ENCODE measurements around the gene ZNF410.

DNA sequence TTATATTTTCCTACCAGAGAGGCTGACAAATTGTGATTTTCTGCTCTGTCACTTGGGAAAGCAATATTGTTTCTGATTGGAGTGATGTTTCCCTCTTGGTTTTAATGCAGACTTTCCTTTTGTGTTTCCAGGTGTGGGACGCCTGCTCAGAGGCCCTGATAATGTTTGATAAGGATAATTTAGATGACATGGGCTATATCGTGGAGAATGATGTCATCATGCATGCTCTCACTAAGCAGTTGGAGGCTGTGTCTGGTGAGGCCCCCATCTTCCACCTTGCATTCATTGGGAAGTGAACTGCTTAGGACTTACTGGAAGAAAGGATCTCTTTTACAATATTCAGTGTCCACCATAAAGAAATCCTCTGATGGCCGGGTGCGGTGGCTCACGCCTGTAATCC, 69.0 kb downstream of the ZNF410 start:
- TF ChIP-seq PHF20 (CRISPR knock-in tag; IDR thresholded peaks at IDR 0.05) (no peak), BRD4 (CRISPR knock-in tag; IDR thresholded peaks at IDR 0.05) (no peak), IKZF1 (IDR thresholded peaks at IDR 0.05) (no peak)
- TF ChIP-seq, protein P1, sequence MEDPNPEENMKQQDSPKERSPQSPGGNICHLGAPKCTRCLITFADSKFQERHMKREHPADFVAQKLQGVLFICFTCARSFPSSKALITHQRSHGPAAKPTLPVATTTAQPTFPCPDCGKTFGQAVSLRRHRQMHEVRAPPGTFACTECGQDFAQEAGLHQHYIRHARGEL (CRISPR knock-in tag; IDR thresholded peaks at IDR 0.05): no peak
- TF ChIP-seq, protein P2, sequence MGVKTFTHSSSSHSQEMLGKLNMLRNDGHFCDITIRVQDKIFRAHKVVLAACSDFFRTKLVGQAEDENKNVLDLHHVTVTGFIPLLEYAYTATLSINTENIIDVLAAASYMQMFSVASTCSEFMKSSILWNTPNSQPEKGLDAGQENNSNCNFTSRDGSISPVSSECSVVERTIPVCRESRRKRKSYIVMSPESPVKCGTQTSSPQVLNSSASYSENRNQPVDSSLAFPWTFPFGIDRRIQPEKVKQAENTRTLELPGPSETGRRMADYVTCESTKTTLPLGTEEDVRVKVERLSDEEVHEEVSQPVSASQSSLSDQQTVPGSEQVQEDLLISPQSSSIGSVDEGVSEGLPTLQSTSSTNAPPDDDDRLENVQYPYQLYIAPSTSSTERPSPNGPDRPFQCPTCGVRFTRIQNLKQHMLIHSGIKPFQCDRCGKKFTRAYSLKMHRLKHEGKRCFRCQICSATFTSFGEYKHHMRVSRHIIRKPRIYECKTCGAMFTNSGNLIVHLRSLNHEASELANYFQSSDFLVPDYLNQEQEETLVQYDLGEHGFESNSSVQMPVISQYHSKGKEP (CRISPR knock-in tag; IDR thresholded peaks at IDR 0.05): no peak

All from HepG2 (cell line).